ENCODE results near the gene ZNF74. TPM values are rescaled to one million over a fixed set of nuclear protein-coding genes. Genes with fewer than 3 reads are reported as not detected.
"Not testable (repeated sequence)": the region's sequence is repeated elsewhere in the genome, so short reads cannot be mapped to it uniquely, and the experiment has no call there.

Gene ZNF74
- total and polyA plus RNA-seq, 2 donors (not counting 1 experiment from before 2014, with no cell fraction given): 2.5 to 13.0 TPM

- not testable (repeated sequence) for H3K4me1 ChIP-seq (ENCODE audit: control insufficient read depth, extremely low read depth, insufficient read depth, low read length); H2AFZ ChIP-seq (ENCODE audit: low read length); H3K36me3 ChIP-seq (ENCODE audit: control insufficient read depth, insufficient read depth, low read length); H3K79me2 ChIP-seq (ENCODE audit: control insufficient read depth, insufficient read depth, low read length); H3K9me3 ChIP-seq (ENCODE audit: control insufficient read depth, insufficient read depth, low read depth, low read length); H3K4me3 ChIP-seq (replicated peaks in 1 of 4; ENCODE audit: control extremely low read depth in 1 of 4, insufficient read depth in 1 of 4, low read depth in 3 of 4, low read length in 4 of 4); H3K4me2 ChIP-seq (ENCODE audit: extremely low read depth, insufficient read depth, low read length); H3K27ac ChIP-seq (ENCODE audit: insufficient read depth, low read length); DNase-seq (ENCODE audit: low read depth in 2 of 2); H3K9ac ChIP-seq (ENCODE audit: insufficient read depth, low read length); H4K20me1 ChIP-seq (ENCODE audit: control insufficient read depth, extremely low read depth, insufficient read depth, low read length); H3K27me3 ChIP-seq (ENCODE audit: control insufficient read depth, insufficient read depth, low read length)
Measured at GRCh38 chr22:20368875-20369274, 25.1 kb upstream of the ZNF74 start.

- not testable (repeated sequence) for H3K4me1 ChIP-seq (ENCODE audit: control insufficient read depth, extremely low read depth, insufficient read depth, low read length); H3K36me3 ChIP-seq (ENCODE audit: control insufficient read depth, insufficient read depth, low read length); DNase-seq (ENCODE audit: low read depth in 2 of 2); H3K27ac ChIP-seq (ENCODE audit: insufficient read depth, low read length); H3K9ac ChIP-seq (ENCODE audit: insufficient read depth, low read length); H3K4me2 ChIP-seq (ENCODE audit: extremely low read depth, insufficient read depth, low read length); H2AFZ ChIP-seq (ENCODE audit: low read length); H3K4me3 ChIP-seq (replicated peaks in 1 of 4; ENCODE audit: control extremely low read depth in 1 of 4, insufficient read depth in 1 of 4, low read depth in 3 of 4, low read length in 4 of 4); H4K20me1 ChIP-seq (ENCODE audit: control insufficient read depth, extremely low read depth, insufficient read depth, low read length); H3K9me3 ChIP-seq (ENCODE audit: control insufficient read depth, insufficient read depth, low read depth, low read length); H3K79me2 ChIP-seq (ENCODE audit: control insufficient read depth, insufficient read depth, low read length); H3K27me3 ChIP-seq (ENCODE audit: control insufficient read depth, insufficient read depth, low read length)
Measured at GRCh38 chr22:20371687-20372086, 22.3 kb upstream of the ZNF74 start.

- H3K4me3 ChIP-seq (replicated peaks in 1 of 4; ENCODE audit: control extremely low read depth in 1 of 4, insufficient read depth in 1 of 4, low read depth in 3 of 4, low read length in 4 of 4); H3K27me3 ChIP-seq (ENCODE audit: control insufficient read depth, insufficient read depth, low read length); H3K9me3 ChIP-seq (ENCODE audit: control insufficient read depth, insufficient read depth, low read depth, low read length); H3K36me3 ChIP-seq (ENCODE audit: control insufficient read depth, insufficient read depth, low read length); H3K9ac ChIP-seq (ENCODE audit: insufficient read depth, low read length); H3K4me1 ChIP-seq (ENCODE audit: control insufficient read depth, extremely low read depth, insufficient read depth, low read length); DNase-seq (ENCODE audit: low read depth in 2 of 2); H4K20me1 ChIP-seq (ENCODE audit: control insufficient read depth, extremely low read depth, insufficient read depth, low read length); H3K79me2 ChIP-seq (ENCODE audit: control insufficient read depth, insufficient read depth, low read length); H3K4me2 ChIP-seq (ENCODE audit: extremely low read depth, insufficient read depth, low read length); H3K27ac ChIP-seq (ENCODE audit: insufficient read depth, low read length); H2AFZ ChIP-seq (ENCODE audit: low read length): not testable (repeated sequence)
Measured at GRCh38 chr22:20372406-20372854, 21.5 kb upstream of the ZNF74 start.

- H3K27me3 ChIP-seq (ENCODE audit: control insufficient read depth, insufficient read depth, low read length); H3K9ac ChIP-seq (ENCODE audit: insufficient read depth, low read length); H2AFZ ChIP-seq (ENCODE audit: low read length); H3K36me3 ChIP-seq (ENCODE audit: control insufficient read depth, insufficient read depth, low read length); H3K9me3 ChIP-seq (ENCODE audit: control insufficient read depth, insufficient read depth, low read depth, low read length); H3K4me1 ChIP-seq (ENCODE audit: control insufficient read depth, extremely low read depth, insufficient read depth, low read length); H3K27ac ChIP-seq (ENCODE audit: insufficient read depth, low read length); H4K20me1 ChIP-seq (ENCODE audit: control insufficient read depth, extremely low read depth, insufficient read depth, low read length); H3K4me2 ChIP-seq (ENCODE audit: extremely low read depth, insufficient read depth, low read length); H3K4me3 ChIP-seq (replicated peaks in 1 of 4; ENCODE audit: control extremely low read depth in 1 of 4, insufficient read depth in 1 of 4, low read depth in 3 of 4, low read length in 4 of 4); H3K79me2 ChIP-seq (ENCODE audit: control insufficient read depth, insufficient read depth, low read length); DNase-seq (ENCODE audit: low read depth in 2 of 2): not testable (repeated sequence)
Measured at GRCh38 chr22:20373195-20373706, 20.7 kb upstream of the ZNF74 start.

GRCh38 chr22:20374130-20374529, 19.8 kb upstream of the ZNF74 start:
- H3K4me1 ChIP-seq (ENCODE audit: control insufficient read depth, extremely low read depth, insufficient read depth, low read length); H3K79me2 ChIP-seq (ENCODE audit: control insufficient read depth, insufficient read depth, low read length); H3K36me3 ChIP-seq (ENCODE audit: control insufficient read depth, insufficient read depth, low read length); H4K20me1 ChIP-seq (ENCODE audit: control insufficient read depth, extremely low read depth, insufficient read depth, low read length); H3K27ac ChIP-seq (ENCODE audit: insufficient read depth, low read length); H3K9me3 ChIP-seq (ENCODE audit: control insufficient read depth, insufficient read depth, low read depth, low read length); H3K4me3 ChIP-seq (replicated peaks in 1 of 4; ENCODE audit: control extremely low read depth in 1 of 4, insufficient read depth in 1 of 4, low read depth in 3 of 4, low read length in 4 of 4); H3K27me3 ChIP-seq (ENCODE audit: control insufficient read depth, insufficient read depth, low read length); DNase-seq (ENCODE audit: low read depth in 2 of 2); H3K4me2 ChIP-seq (ENCODE audit: extremely low read depth, insufficient read depth, low read length); H2AFZ ChIP-seq (ENCODE audit: low read length); H3K9ac ChIP-seq (ENCODE audit: insufficient read depth, low read length): not testable (repeated sequence)

- H3K27me3 ChIP-seq (ENCODE audit: control insufficient read depth, insufficient read depth, low read length); H4K20me1 ChIP-seq (ENCODE audit: control insufficient read depth, extremely low read depth, insufficient read depth, low read length); H3K4me1 ChIP-seq (ENCODE audit: control insufficient read depth, extremely low read depth, insufficient read depth, low read length); H3K79me2 ChIP-seq (ENCODE audit: control insufficient read depth, insufficient read depth, low read length); DNase-seq (ENCODE audit: low read depth in 2 of 2); H3K36me3 ChIP-seq (ENCODE audit: control insufficient read depth, insufficient read depth, low read length); H2AFZ ChIP-seq (ENCODE audit: low read length); H3K9me3 ChIP-seq (ENCODE audit: control insufficient read depth, insufficient read depth, low read depth, low read length); H3K27ac ChIP-seq (ENCODE audit: insufficient read depth, low read length); H3K4me2 ChIP-seq (ENCODE audit: extremely low read depth, insufficient read depth, low read length); H3K9ac ChIP-seq (ENCODE audit: insufficient read depth, low read length); H3K4me3 ChIP-seq (replicated peaks in 1 of 4; ENCODE audit: control extremely low read depth in 1 of 4, insufficient read depth in 1 of 4, low read depth in 3 of 4, low read length in 4 of 4): not testable (repeated sequence)
Measured at GRCh38 chr22:20376281-20376680, 17.7 kb upstream of the ZNF74 start.

GRCh38 chr22:20376983-20377382, 17.0 kb upstream of the ZNF74 start:
- not testable (repeated sequence) for H3K79me2 ChIP-seq (ENCODE audit: control insufficient read depth, insufficient read depth, low read length); H3K9ac ChIP-seq (ENCODE audit: insufficient read depth, low read length); H4K20me1 ChIP-seq (ENCODE audit: control insufficient read depth, extremely low read depth, insufficient read depth, low read length); H2AFZ ChIP-seq (ENCODE audit: low read length); H3K9me3 ChIP-seq (ENCODE audit: control insufficient read depth, insufficient read depth, low read depth, low read length); H3K36me3 ChIP-seq (ENCODE audit: control insufficient read depth, insufficient read depth, low read length); H3K4me1 ChIP-seq (ENCODE audit: control insufficient read depth, extremely low read depth, insufficient read depth, low read length); H3K4me3 ChIP-seq (replicated peaks in 1 of 4; ENCODE audit: control extremely low read depth in 1 of 4, insufficient read depth in 1 of 4, low read depth in 3 of 4, low read length in 4 of 4); H3K4me2 ChIP-seq (ENCODE audit: extremely low read depth, insufficient read depth, low read length); H3K27ac ChIP-seq (ENCODE audit: insufficient read depth, low read length); DNase-seq (ENCODE audit: low read depth in 2 of 2); H3K27me3 ChIP-seq (ENCODE audit: control insufficient read depth, insufficient read depth, low read length)

All from fibroblast of lung (primary cell).